Nucleus accumbens (tissue), 56 donors: ENCODE measurements around the gene SLC27A6.
A peak's percentile ranks its signal among the peaks of the same experiment; 100 is the strongest.
"Not testable (repeated sequence)": the region's sequence is repeated elsewhere in the genome, so short reads cannot be mapped to it uniquely, and the experiment has no call there.

ENCODE experiments used
- DNase-seq, 56 donors: peaks; one replicate each; lab custom pipeline; 2025; lab: John Stamatoyannopoulos, UW

The SLC27A6 gene, protein sequence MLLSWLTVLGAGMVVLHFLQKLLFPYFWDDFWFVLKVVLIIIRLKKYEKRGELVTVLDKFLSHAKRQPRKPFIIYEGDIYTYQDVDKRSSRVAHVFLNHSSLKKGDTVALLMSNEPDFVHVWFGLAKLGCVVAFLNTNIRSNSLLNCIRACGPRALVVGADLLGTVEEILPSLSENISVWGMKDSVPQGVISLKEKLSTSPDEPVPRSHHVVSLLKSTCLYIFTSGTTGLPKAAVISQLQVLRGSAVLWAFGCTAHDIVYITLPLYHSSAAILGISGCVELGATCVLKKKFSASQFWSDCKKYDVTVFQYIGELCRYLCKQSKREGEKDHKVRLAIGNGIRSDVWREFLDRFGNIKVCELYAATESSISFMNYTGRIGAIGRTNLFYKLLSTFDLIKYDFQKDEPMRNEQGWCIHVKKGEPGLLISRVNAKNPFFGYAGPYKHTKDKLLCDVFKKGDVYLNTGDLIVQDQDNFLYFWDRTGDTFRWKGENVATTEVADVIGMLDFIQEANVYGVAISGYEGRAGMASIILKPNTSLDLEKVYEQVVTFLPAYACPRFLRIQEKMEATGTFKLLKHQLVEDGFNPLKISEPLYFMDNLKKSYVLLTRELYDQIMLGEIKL

DNA sequence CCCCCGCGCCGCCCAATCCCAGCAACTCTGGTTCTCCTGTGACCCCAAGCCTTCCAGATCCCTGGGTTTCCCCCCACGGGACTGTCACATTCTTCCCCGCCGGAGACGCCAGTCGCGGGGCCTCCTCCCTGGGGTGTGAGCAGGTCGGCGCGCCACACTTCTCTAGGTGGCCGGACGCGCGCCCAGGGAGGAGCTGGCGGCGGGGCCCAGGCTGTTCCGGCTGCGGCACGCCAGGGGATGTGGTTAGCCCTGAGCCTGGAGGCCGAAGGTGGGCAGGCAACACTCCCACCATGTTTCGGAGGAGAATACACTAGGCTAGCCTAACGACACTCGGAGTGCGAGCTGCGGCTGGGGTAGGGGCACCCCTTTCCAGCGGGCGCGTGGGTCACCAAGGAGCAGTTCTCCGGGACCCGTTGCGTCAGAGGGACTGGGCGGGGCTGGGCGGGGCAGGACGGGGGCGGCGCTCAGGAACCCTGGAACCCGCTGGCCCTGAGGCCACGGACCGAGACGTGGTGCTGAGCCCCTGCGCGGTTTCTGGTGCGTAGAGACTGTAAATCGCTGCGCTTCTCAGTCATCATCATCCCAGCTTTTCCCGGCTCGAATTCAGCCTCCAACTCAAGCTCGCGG lies at the start of gene SLC27A6:
Gene SLC27A6 (plus strand): TSS at position 478 of the 627 bp plus-strand sequence. CDS start 650 bp downstream, outside the sequence.
- peak in 3 of 56 donors; percentile 6 to 7 (median 6) for DNase-seq

DNA sequence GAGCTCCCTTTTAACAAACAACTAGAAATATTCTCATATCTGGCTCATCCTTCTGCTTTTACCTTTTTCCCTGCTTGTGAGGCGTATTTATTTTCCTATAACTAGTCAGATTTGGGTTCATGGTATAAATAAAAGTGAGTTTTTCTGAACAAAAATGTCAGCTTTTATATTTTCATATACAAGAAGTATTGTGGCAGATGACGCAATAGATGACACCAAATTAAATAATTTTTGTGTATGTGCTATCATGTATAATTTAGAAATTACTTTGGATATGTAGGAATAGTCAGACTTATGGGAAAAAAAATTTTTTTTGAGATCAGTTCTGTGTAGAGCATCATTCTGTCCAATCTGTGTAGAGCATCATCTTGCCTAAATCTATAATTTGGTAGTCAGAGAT lies 45.7 kb upstream of the SLC27A6 start:
- no peak for DNase-seq

DNA sequence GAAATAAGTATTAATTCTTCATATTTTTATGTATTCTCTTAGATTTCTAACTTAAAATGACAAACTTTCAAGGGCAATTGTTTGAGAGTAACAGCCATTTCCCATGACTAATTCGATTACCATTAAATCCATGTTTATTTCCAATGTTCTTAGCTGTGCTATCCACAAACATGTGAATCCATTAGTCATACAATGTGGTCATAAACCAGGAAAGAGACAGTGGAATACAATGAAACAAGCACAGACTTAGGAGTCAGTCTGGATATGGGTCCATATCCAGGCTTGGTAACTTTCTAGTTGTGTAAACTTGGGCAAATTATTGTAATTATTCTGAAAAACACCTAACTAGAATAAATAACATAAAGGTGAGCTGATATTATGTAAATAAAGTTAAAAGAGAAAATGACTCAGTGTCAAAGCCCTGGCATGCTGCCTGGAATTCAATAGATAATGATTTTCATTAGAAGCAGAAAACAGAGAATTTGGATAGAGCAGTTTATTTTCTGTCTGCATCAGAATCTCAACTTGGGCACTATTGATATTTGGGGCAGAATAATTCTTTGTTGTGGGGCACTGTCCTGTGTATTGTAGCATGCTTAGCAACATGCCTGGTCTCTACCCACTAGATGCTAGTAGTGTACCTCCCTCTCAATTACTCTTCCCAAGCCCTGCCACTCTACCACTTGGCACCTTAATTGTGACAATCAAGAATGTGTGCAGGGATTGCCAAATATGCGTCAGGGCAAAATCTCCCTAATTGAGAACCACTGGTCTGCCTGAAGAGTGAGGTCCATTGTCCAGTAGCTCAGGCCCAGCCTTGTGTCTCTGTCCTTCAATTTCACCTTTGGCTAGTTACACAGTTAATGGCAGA lies 44.7 kb upstream of the SLC27A6 start:
- DNase-seq: no peak

DNA sequence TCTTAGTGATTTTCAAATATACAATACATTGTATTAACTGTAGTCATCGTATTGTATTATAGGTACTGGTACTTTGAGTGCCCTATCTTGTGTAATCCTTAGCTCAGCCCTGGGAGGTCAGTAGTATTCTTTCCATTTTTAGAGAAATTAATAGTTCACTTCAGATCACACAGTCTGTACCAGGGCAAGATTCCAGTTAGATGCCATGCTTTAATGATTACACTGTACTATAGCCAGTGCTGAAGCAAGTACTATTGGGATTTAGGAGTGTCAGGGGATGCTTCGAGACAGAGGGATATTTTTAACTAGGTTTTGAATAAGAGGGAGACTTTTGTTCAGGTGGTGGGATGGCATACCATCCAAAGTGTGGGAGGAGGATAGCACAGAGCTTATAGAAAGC lies 41.0 kb upstream of the SLC27A6 start:
- DNase-seq: no peak

DNA sequence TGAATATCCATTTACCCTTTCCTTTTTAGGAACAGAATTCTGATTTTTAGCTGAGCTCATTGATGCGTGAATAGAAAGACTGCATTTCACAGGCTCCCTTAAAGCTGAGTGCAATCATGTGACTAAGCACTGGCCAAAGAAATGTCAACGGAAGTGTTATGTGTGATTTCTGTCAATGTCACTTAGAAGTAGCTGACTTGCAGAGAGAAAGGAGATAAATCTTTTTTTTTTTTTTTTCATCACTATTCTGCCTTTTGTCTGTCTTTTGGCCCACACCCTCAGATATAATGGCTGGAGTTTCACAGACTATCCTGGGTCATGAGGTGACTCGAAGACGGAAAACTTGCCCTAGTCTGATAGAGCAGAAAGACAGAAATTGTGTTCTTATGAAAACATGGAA lies 39.3 kb upstream of the SLC27A6 start:
- DNase-seq: no peak

DNA sequence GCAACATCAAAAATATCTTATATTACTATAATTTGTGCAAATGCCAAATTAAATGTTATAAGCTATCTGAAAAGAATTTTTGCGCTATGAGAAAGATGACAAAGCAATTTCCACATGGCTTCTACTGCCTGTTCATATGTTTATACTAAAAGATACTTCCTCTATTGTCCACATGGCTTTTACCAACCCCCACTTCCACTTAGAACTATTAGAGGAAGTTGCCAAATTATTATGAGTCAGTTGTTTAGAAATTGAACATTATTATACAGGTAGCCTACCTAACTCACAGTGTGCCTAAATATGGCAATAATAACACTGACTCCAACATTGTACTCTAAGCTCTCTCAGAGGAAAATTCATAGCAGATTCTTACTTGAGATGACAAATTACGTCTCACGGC lies 37.6 kb upstream of the SLC27A6 start:
- no peak for DNase-seq

DNA sequence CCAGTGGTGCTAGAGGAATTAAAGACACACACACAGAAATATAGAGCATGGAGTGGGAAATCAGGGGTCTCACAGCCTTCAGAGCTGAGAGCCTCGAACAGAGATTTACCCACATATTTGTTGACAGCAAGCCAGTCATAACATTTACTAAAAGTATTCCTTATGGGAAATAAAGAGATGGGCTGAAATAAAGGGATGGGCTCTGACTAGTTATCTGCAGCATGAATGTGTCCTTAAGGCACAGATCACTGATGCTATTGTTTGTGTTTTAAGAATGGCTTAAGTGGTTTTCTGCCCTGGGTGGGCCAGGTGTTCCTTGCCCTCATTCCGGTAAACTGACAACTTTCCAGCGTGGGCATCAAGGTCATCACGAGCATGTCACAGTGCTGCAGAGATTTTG lies 33.1 kb upstream of the SLC27A6 start:
- DNase-seq: not testable (repeated sequence)

DNA sequence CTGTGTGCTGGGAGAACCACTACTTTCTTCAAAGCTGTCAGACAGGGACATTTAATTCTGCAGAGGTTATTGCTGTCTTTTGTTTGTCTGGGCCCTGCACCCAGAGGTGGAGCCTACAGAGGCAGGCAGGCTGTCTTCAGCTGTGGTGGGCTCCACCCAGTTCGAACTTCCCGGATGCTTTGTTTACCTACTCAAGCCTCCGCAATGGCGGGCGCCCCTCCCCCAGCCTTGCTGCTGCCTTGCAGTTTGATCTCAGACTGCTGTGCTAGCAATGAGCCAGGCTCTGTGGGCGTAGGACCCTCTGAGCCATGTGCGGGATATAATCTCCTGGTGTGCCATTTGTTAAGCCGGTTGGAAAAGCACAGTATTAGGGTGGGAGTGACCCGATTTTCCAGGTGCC lies 22.2 kb upstream of the SLC27A6 start:
- not testable (repeated sequence) for DNase-seq

DNA sequence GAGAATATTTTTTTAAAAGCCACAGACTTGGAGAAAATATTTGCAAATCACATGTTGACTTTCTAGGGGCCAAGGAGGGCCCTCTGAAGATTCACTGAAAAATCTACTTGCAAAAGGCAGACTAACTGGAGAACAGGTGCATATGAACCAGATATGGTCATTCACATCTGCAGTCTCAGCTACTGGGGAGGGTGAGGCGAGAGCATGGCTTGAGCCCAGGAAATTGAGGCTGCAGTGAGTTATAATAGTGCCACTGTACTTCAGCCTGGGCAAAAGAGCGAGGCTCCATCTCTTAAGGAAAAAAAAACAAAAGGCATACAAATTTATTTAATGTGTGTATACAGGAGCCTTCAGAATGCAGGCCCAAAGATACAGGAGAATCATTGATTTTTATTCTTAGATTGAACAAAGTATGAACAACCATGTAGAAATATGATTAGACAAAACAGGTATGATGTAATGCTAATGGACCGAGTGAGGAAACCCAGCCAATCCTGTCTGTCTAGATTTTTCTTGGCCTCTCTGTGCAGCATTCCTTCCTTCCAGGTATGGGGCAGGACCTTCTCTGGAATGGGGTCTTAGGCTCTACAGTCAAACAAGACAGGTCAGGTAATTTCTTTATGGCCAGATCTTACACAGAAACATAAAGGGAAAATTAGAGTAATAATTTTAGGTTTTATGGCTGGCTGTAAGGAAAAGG lies 15.3 kb upstream of the SLC27A6 start:
- no peak for DNase-seq

DNA sequence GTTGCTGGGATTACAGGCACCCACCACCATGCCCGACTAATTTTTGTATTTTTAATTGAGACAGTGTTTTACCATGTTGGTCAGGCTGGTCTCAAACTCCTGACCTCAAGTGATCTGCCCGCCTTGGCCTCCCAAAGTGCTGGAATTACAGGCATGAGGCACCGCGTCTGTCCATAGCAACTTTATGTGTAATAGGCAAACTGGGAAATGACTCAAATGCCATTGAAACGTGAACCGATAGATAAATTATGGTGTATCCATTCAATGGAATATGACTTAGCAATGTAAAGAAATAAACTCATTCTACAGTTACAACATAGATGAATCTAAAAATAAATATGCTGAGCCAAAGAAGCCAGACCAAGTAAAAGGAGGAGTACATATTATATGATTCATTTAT lies 14.0 kb upstream of the SLC27A6 start:
- not testable (repeated sequence) for DNase-seq

DNA sequence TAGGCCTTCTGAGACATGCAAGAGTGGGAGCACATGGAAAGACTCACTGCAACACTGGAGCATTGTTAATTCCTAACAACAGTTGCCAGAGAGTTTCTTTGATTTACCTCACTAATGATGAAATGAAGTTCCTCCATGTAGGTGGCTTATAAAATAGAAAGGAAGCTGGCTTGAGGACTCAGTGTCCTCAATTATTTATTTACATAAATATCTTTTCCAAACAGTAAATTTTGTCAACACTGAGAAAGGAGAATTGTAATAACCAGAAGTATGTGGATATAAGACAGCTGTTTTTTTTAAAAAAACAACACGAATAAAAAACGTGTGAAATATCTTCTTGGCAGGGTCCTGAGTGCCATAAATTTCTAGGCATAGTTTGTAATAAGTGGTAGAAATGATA lies 9.1 kb upstream of the SLC27A6 start:
- DNase-seq: no peak

DNA sequence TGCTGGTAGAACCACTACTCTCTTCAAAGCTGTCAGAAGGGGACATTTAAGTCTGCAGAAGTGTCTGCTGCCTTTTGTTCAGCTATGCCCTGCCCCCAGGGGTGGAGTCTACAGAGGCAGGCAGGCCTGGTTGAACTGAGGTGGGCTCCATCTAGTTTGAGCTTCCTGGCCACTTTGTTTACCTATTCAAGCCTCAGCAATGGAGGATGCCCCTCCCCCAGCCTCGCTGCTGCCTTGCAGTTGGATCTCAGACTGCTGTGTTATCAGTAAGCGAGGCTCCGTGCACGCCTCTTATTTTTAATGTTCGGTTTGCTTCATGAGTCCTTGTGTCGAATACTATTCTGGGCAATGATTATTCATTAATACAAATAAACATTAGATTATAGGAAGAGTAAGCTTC lies 3.1 kb upstream of the SLC27A6 start:
- DNase-seq: no peak

DNA sequence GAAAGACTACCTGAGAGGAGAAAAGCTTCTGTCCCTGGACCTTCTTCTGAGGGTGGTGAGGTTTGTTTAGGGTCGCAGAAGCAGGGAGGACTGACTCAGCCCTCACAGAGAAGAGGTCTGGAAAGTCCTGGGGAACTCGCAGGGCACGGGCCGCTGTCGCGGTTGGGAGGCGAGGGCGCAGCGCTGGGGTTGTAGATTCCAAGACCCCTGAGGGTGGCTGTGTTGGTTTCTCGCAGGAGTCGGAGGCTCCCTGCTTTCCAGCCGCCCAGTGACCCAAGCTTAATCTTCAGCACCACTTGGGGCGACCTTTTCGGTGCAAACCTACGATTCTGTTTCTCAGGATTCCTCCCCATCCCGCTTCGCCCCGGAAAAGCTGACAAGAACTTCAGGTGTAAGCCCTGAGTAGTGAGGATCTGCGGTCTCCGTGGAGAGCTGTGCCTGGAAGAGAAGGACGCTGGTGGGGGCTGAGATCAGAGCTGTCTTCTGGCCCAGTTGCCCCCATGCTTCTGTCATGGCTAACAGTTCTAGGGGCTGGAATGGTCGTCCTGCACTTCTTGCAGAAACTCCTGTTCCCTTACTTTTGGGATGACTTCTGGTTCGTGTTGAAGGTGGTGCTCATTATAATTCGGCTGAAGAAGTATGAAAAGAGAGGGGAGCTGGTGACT lies 482 bp downstream of the SLC27A6 start:
- no peak for DNase-seq

DNA sequence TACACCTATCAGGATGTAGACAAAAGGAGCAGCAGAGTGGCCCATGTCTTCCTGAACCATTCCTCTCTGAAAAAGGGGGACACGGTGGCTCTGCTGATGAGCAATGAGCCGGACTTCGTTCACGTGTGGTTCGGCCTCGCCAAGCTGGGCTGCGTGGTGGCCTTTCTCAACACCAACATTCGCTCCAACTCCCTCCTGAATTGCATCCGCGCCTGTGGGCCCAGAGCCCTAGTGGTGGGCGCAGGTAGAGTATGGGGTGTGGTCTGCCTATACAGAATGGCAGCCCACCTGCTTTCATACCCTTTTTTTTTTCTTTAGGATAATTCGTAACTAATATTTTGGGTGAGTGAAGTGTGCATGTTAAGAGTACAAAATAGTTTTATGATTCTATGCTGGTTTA lies 1.1 kb downstream of the SLC27A6 start:
- no peak for DNase-seq

DNA sequence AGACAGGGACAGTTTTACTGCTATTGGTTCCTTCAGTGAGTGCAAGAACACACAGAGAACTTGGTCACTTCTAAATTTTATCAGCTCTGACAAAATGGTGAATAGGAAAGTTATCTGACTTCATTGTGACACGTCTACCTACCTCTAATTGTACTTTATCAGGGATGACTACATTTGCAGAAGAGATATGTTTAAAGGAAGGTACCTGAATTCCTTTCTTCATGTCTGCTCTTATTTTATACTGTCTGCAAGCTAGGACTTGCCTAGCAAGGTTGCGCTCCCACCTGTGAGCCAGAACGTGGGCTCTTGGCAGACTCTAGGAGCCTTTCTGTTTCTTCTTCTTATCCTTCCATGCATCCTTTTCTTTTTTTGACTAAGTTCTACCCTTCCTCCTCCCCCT lies 1.6 kb downstream of the SLC27A6 start:
- no peak for DNase-seq

DNA sequence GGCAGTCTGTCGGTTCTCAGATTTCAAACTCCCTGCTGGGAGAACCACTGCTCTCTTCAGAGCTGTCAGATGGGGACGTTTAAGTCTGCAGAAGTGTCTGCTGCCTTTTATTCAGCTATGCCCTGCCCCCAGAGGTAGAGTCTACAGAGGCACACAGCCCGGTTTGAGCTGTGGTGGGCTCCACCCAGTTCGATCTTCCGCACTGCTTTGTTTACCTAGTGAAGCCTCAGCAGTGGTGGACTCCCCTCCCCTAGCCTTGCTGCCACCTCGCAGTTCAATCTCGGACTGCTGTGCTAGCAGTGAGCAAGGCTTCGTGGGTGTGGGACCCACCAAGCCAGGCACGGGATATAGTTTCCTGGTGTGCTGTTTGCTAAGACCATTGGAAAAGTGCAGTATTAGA lies 8.0 kb downstream of the SLC27A6 start:
- no peak for DNase-seq

DNA sequence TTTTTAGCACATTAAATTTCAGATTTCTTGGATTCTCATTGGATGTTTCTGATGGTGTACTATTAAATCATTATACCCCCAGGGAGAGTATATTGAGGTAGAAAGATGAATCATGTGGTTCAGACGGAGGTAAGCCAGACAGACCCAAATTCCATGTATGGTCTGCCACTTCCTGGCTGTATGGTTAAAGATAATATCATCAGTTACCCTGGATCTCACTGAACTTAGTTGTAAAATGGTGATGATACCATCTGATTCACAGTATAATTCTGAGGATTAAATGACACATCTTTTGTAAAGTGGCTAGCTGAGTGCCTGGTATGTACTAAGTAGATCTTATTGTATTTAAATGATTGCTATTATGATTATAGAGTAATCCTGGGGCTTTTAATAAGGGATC lies 9.3 kb downstream of the SLC27A6 start:
- DNase-seq: no peak

DNA sequence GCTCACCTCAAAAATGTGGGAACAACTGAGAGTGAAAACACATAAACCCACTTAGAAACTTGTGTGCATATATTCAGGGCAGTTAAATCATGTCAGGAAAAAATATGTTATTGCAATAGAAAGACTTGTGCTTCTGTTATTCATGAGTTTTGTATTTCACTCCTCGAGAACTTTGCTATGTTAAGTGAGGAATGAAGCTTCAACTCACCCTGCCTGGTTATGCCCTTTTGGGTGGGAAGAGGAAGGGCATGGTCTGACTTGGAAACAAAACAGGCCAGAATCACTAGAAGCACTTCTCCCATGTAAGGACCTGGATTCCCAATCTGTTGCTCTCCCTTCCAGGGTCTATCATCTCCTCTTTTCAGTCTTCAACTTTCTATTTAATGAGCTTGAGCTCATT lies 14.5 kb downstream of the SLC27A6 start:
- DNase-seq: no peak

DNA sequence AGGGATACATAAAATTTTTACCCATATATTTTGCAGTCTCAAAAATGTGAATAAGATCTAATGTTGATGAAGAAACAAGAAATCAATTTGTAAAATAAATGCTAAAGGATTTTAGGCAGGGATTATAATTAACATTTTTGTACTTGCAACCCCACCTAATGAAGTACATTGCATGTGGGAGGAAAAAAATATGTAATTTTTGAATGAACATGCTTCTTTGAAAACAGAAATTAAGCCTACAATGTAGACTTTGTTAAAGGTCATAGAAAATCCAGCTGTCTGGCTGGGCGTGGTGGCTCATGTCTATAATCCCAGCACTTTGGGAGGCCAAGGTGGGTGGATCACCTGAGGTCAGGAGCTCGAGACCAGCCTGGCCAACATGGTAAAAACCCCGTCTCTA lies 15.6 kb downstream of the SLC27A6 start:
- DNase-seq: no peak

DNA sequence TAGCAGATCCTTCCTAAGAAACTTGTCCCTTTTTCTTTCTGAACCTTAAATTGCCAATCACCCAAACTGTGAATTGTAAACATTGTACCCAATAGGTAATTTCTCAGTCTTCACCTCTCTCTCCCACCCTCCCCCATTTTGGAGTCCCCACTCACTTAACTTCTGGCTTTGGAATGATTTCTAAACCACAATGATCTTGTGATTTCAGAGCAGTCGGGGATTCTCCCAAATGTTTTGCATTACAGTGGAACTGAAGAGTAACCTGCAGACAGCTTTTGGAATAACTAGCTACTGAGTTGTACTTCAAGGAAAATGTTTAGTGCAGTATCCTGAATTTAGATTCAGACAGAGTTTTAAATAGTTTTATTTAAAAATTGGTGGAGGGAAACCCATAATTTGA lies 19.2 kb downstream of the SLC27A6 start:
- no peak for DNase-seq
